WTC11 (cell line): Measurements from ENCODE around the gene TMC4. TPM values are rescaled to one million over a fixed set of nuclear protein-coding genes. Genes with fewer than 3 reads are reported as not detected.

Source experiments
- ATAC-seq: fragments of 200-7000 bp; cut with Tn5 transposase; 2 replicates; pipeline ENCODE4 v1.10.0; 2021; ENCODE audit warnings: mild to moderate bottlenecking, moderate library complexity
- CTCF ChIA-PET: fragments of 300-600 bp; sonication (Branson Sonifier 250); formaldehyde crosslinking; loops from one replicate; lab custom pipeline; 2021; ENCODE audit warnings: antibody characterized with exemption; lab: Charles Lee
- POLR2A ChIA-PET: fragments of 350-600 bp; sonication (Branson Sonifier 250); formaldehyde crosslinking; loops from one replicate; lab custom pipeline; 2021; ENCODE audit warnings: antibody characterized with exemption; lab: Charles Lee
- DNase-seq: peaks from one replicate; pipeline ENCODE4 v3.0.0; 2021; ENCODE audit warnings: low spot score
- H3K27ac Mint-ChIP-seq: 2 replicates; pipeline ENCODE4 v1.8.0; 2021; ENCODE audit warnings: mixed read lengths
- H3K27me3 Mint-ChIP-seq: 2 replicates; pipeline ENCODE4 v1.8.0; 2021; ENCODE audit warnings: low read depth, mild to moderate bottlenecking, moderate library complexity, mixed read lengths
- H3K36me3 Mint-ChIP-seq: 2 replicates; pipeline ENCODE4 v1.8.0; 2021; ENCODE audit warnings: mixed read lengths
- H3K4me1 Mint-ChIP-seq: 2 replicates; pipeline ENCODE4 v1.8.0; 2022; ENCODE audit warnings: mixed read lengths
- H3K4me3 Mint-ChIP-seq: 2 replicates; pipeline ENCODE4 v1.8.0; 2021; ENCODE audit warnings: mild to moderate bottlenecking, moderate library complexity, mixed read lengths
- H3K9me3 Mint-ChIP-seq: 2 replicates; pipeline ENCODE4 v1.8.0; 2021; ENCODE audit warnings: mixed read lengths
- EMX1 ChIP-seq: fragments of 250-450 bp; sonication (Bioruptor Pico); IDR thresholded peaks from 2 replicates; pipeline ENCODE4 v1.8.0; 2021; ENCODE audit warnings: mild to moderate bottlenecking
- HMGA2 ChIP-seq: fragments of 250-450 bp; sonication (Bioruptor Pico); IDR thresholded peaks from 2 replicates; pipeline ENCODE4 v1.4.0; 2021; ENCODE audit warnings: mild to moderate bottlenecking, moderate library complexity
- MYBL2 ChIP-seq: sonication (generic); formaldehyde crosslinking; IDR thresholded peaks from 2 replicates; pipeline ENCODE4 v1.8.1; 2023; ENCODE audit warnings: mild to moderate bottlenecking, moderate library complexity, missing genetic modification reagents
- NFE2L1 ChIP-seq: sonication (generic); formaldehyde crosslinking; IDR thresholded peaks from 2 replicates; pipeline ENCODE4 v1.8.1; 2023; ENCODE audit warnings: missing genetic modification reagents
- NFYB ChIP-seq: sonication (generic); formaldehyde crosslinking; conservative IDR thresholded peaks from 2 replicates; pipeline ENCODE4 v1.8.0; 2022; ENCODE audit warnings: low read depth, missing genetic modification reagents
- NR2C2 ChIP-seq: sonication (generic); formaldehyde crosslinking; IDR thresholded peaks from 2 replicates; pipeline ENCODE4 v1.8.0; 2022; ENCODE audit warnings: mild to moderate bottlenecking, missing genetic modification reagents
- NR3C1 ChIP-seq: sonication (generic); formaldehyde crosslinking; conservative IDR thresholded peaks from 2 replicates; pipeline ENCODE4 v1.8.1; 2023; ENCODE audit warnings: low read depth, mild to moderate bottlenecking, missing genetic modification reagents
- OVOL2 ChIP-seq: fragments of 250-450 bp; sonication (Bioruptor Pico); IDR thresholded peaks from 2 replicates; pipeline ENCODE4 v1.9.0; 2021; ENCODE audit warnings: mild to moderate bottlenecking, borderline replicate concordance
- SMAD4 ChIP-seq: sonication (generic); formaldehyde crosslinking; IDR thresholded peaks from 2 replicates; pipeline ENCODE4 v1.8.0; 2022; ENCODE audit warnings: mild to moderate bottlenecking, missing genetic modification reagents
- TEAD1 ChIP-seq: sonication (generic); formaldehyde crosslinking; IDR thresholded peaks from 2 replicates; pipeline ENCODE4 v1.8.0; 2022; ENCODE audit warnings: mild to moderate bottlenecking, missing genetic modification reagents
- ZNF138 ChIP-seq: sonication (generic); formaldehyde crosslinking; conservative IDR thresholded peaks from 2 replicates; pipeline ENCODE4 v1.8.1; 2022; ENCODE audit warnings: mild to moderate bottlenecking, moderate library complexity, missing genetic modification reagents
- ZNF263 ChIP-seq: sonication (generic); formaldehyde crosslinking; IDR thresholded peaks from 2 replicates; pipeline ENCODE4 v1.8.1; 2022; ENCODE audit warnings: low read depth, mild to moderate bottlenecking, moderate library complexity, missing genetic modification reagents
- ZNF423 ChIP-seq: fragments of 250-450 bp; sonication (Bioruptor Pico); IDR thresholded peaks from 2 replicates; pipeline ENCODE4 v2.1.2; 2022; ENCODE audit warnings: mild to moderate bottlenecking, moderate library complexity
- total RNA-seq: library from RNA; stranded (reverse); gene quantifications from 3 replicates; pipeline ENCODE4 v1.2.3, GENCODE V29; 2021
- TF ChIP-seq, protein P1 (sequence below): sonication (generic); formaldehyde crosslinking; IDR thresholded peaks from 2 replicates; pipeline ENCODE4 v1.8.1; 2022; ENCODE audit warnings: missing genetic modification reagents, borderline replicate concordance
- TF ChIP-seq, protein P2 (sequence below): fragments of 250-450 bp; sonication (Bioruptor Pico); IDR thresholded peaks from 2 replicates; pipeline ENCODE4 v1.8.0; 2021; ENCODE audit warnings: mild to moderate bottlenecking
- TF ChIP-seq, protein P3 (sequence below): sonication (generic); formaldehyde crosslinking; IDR thresholded peaks from 2 replicates; pipeline ENCODE4 v1.8.0; 2022; ENCODE audit warnings: mild to moderate bottlenecking, missing genetic modification reagents
- TF ChIP-seq, protein P4 (sequence below): fragments of 200-600 bp; IDR thresholded peaks from 2 replicates; pipeline ENCODE4 v1.8.0; 2022; ENCODE audit warnings: antibody characterized with exemption
- TF ChIP-seq, protein P5 (sequence below): sonication (generic); formaldehyde crosslinking; IDR thresholded peaks from 2 replicates; pipeline ENCODE4 v1.8.1; 2022; ENCODE audit warnings: low read depth, mild to moderate bottlenecking, moderate library complexity, missing genetic modification reagents, borderline replicate concordance
- TF ChIP-seq, protein P6 (sequence below): fragments of 250-450 bp; sonication (Bioruptor Pico); IDR thresholded peaks from 2 replicates; pipeline ENCODE4 v1.9.0; 2021; ENCODE audit warnings: moderate library complexity, mild to moderate bottlenecking, inconsistent platforms, borderline replicate concordance
- TF ChIP-seq, protein P7 (sequence below): sonication (generic); formaldehyde crosslinking; IDR thresholded peaks from 2 replicates; pipeline ENCODE4 v1.8.1; 2023; ENCODE audit warnings: mild to moderate bottlenecking, missing genetic modification reagents
- TF ChIP-seq, protein P8 (sequence below): sonication (generic); formaldehyde crosslinking; IDR thresholded peaks from 2 replicates; pipeline ENCODE4 v1.8.0; 2022; ENCODE audit warnings: mild to moderate bottlenecking, missing genetic modification reagents
- TF ChIP-seq, protein P9 (sequence below): sonication (generic); formaldehyde crosslinking; IDR thresholded peaks from 2 replicates; pipeline ENCODE4 v1.8.1; 2022; ENCODE audit warnings: low read depth, missing genetic modification reagents, borderline replicate concordance

Gene TMC4
- total RNA-seq, 1 experiment from 2014 or later, result 9.3 TPM

DNA sequence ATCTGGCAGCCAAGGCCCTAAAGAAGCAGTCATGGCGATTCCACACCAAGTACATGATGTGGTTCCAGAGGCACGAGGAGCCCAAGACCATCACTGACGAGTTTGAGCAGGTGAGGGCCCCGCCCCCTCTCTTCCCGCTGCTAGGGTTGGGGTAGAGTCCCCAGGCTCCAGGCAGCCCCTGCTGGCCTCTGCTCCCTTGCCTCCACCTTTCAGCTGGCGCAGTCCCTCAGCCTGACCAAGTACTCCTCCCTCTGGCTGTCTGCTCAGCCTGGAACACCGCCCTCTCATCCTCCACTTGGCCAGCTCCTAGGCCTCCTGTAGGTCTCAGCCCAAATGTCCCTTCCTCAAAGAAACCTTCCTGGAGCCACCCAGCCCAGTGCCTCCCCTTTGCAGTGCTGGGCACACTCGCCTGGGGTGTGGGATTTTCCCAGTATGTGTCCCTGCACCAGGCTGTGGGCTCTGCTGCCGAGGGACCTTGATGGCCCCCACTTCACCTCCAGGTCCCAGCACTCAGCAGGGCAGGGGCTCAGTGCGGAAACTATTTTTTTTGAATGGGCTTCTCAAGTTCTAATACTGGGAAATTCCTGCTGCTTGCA is 19.1 kb downstream of the TMC4 start (continued):
- TF ChIP-seq ZNF263 (CRISPR knock-in tag) (no peak), SMAD4 (CRISPR knock-in tag) (no peak), HMGA2 (no peak)
- TF ChIP-seq, protein P1, sequence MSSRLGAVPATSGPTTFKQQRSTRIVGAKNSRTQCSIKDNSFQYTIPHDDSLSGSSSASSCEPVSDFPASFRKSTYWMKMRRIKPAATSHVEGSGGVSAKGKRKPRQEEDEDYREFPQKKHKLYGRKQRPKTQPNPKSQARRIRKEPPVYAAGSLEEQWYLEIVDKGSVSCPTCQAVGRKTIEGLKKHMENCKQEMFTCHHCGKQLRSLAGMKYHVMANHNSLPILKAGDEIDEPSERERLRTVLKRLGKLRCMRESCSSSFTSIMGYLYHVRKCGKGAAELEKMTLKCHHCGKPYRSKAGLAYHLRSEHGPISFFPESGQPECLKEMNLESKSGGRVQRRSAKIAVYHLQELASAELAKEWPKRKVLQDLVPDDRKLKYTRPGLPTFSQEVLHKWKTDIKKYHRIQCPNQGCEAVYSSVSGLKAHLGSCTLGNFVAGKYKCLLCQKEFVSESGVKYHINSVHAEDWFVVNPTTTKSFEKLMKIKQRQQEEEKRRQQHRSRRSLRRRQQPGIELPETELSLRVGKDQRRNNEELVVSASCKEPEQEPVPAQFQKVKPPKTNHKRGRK (CRISPR knock-in tag), result no peak

DNA sequence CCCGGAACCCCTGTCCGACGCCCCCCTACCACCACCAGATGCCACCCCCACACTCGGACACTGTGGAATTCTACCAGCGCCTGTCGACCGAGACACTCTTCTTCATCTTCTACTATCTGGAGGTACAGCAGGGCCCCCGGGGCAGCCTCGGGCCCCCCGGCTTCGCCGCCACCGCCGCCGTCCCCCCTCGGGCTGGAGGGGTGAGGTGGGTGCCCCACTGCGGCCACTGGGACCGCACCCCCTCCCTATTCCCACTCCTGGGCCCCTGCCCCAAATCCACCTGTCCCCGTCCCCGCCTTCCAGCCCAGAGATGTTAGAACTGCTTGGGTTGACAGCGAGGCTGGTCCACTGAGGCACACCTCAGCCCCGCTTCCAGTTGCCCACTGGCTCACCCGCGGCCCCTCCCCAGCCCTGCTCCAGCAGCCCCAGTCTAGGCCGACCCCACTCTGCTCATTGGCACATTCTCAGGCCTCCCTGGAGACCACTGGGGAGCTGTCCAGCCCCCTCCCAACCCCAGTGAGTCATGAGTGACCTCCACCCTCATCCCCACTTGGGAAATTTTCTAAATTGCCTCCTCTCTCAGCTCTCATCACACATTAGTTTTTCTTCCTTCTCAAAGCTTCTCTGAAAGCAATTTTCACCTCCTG is 20.0 kb downstream of the TMC4 start:
- Mint-ChIP-seq H3K27me3 (no peaks in the 10 kb centered on the region), H3K27ac (no peak overlapping the region), H3K36me3 (peaks cover 66% of the 10 kb centered on the region), H3K4me3 (no peak overlapping the region), H3K4me1 (no peaks in the 10 kb centered on the region), H3K9me3 (no peaks in the 10 kb centered on the region)
- ChIA-PET POLR2A (no interaction called here), CTCF (no interaction called here)
- ATAC-seq (no peak), DNase-seq (no peak)
- no peak for TF ChIP-seq NFYB (CRISPR knock-in tag)
- TF ChIP-seq, protein P2, sequence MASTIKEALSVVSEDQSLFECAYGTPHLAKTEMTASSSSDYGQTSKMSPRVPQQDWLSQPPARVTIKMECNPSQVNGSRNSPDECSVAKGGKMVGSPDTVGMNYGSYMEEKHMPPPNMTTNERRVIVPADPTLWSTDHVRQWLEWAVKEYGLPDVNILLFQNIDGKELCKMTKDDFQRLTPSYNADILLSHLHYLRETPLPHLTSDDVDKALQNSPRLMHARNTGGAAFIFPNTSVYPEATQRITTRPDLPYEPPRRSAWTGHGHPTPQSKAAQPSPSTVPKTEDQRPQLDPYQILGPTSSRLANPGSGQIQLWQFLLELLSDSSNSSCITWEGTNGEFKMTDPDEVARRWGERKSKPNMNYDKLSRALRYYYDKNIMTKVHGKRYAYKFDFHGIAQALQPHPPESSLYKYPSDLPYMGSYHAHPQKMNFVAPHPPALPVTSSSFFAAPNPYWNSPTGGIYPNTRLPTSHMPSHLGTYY (CRISPR knock-in tag), result no peak
- TF ChIP-seq, protein P3, sequence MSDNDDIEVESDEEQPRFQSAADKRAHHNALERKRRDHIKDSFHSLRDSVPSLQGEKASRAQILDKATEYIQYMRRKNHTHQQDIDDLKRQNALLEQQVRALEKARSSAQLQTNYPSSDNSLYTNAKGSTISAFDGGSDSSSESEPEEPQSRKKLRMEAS (CRISPR knock-in tag), result no peak
- TF ChIP-seq, protein P4, sequence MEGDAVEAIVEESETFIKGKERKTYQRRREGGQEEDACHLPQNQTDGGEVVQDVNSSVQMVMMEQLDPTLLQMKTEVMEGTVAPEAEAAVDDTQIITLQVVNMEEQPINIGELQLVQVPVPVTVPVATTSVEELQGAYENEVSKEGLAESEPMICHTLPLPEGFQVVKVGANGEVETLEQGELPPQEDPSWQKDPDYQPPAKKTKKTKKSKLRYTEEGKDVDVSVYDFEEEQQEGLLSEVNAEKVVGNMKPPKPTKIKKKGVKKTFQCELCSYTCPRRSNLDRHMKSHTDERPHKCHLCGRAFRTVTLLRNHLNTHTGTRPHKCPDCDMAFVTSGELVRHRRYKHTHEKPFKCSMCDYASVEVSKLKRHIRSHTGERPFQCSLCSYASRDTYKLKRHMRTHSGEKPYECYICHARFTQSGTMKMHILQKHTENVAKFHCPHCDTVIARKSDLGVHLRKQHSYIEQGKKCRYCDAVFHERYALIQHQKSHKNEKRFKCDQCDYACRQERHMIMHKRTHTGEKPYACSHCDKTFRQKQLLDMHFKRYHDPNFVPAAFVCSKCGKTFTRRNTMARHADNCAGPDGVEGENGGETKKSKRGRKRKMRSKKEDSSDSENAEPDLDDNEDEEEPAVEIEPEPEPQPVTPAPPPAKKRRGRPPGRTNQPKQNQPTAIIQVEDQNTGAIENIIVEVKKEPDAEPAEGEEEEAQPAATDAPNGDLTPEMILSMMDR, result no peak
- no peak for TF ChIP-seq SMAD4 (CRISPR knock-in tag)
- TF ChIP-seq, protein P5, sequence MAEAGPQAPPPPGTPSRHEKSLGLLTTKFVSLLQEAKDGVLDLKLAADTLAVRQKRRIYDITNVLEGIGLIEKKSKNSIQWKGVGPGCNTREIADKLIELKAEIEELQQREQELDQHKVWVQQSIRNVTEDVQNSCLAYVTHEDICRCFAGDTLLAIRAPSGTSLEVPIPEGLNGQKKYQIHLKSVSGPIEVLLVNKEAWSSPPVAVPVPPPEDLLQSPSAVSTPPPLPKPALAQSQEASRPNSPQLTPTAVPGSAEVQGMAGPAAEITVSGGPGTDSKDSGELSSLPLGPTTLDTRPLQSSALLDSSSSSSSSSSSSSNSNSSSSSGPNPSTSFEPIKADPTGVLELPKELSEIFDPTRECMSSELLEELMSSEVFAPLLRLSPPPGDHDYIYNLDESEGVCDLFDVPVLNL (CRISPR knock-in tag), result no peak
- TF ChIP-seq, protein P6, sequence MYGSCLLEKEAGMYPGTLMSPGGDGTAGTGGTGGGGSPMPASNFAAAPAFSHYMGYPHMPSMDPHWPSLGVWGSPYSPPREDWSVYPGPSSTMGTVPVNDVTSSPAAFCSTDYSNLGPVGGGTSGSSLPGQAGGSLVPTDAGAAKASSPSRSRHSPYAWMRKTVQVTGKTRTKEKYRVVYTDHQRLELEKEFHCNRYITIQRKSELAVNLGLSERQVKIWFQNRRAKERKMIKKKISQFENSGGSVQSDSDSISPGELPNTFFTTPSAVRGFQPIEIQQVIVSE (CRISPR knock-in tag), result no peak
- no peak for TF ChIP-seq ZNF138 (CRISPR knock-in tag)
- TF ChIP-seq MYBL2 (CRISPR knock-in tag), result no peak

DNA sequence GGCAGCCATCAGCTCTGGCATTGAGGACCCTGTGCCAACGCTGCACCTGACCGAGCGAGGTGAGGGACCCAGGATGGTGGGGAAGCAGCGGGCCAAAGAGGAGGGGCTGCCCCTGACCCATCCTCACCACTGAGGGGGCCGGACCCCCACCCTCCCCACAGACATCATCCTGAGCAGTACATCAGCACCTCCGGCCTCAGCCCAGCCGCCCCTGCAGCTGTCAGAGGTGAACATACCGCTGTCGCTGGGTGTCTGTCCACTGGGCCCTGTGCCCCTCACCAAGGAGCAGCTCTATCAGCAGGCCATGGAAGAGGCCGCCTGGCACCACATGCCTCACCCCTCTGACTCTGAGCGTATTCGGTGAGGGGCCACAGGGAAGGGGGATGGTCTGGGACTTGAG is 20.7 kb downstream of the TMC4 start:
- peaks cover 72% of the 10 kb centered on the region for H3K36me3 Mint-ChIP-seq
- no peaks in the 10 kb centered on the region for H3K27me3 Mint-ChIP-seq
- ATAC-seq, result no peak
- no peak for DNase-seq
- H3K4me3 Mint-ChIP-seq, result no peak overlapping the region
- H3K4me1 Mint-ChIP-seq, result no peaks in the 10 kb centered on the region
- H3K9me3 Mint-ChIP-seq, result no peaks in the 10 kb centered on the region
- ChIA-PET CTCF (no interaction called here), POLR2A (no interaction called here)
- no peak overlapping the region for H3K27ac Mint-ChIP-seq
- TF ChIP-seq TEAD1 (CRISPR knock-in tag), result no peak
- TF ChIP-seq, protein P7, sequence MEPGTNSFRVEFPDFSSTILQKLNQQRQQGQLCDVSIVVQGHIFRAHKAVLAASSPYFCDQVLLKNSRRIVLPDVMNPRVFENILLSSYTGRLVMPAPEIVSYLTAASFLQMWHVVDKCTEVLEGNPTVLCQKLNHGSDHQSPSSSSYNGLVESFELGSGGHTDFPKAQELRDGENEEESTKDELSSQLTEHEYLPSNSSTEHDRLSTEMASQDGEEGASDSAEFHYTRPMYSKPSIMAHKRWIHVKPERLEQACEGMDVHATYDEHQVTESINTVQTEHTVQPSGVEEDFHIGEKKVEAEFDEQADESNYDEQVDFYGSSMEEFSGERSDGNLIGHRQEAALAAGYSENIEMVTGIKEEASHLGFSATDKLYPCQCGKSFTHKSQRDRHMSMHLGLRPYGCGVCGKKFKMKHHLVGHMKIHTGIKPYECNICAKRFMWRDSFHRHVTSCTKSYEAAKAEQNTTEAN (CRISPR knock-in tag), result no peak
- no peak for TF ChIP-seq NR3C1 (CRISPR knock-in tag)
- TF ChIP-seq NR2C2, result no peak
- no peak for TF ChIP-seq EMX1
- no peak for TF ChIP-seq OVOL2 (CRISPR knock-in tag)
- no peak for TF ChIP-seq NFE2L1 (CRISPR knock-in tag)
- TF ChIP-seq, protein P8, sequence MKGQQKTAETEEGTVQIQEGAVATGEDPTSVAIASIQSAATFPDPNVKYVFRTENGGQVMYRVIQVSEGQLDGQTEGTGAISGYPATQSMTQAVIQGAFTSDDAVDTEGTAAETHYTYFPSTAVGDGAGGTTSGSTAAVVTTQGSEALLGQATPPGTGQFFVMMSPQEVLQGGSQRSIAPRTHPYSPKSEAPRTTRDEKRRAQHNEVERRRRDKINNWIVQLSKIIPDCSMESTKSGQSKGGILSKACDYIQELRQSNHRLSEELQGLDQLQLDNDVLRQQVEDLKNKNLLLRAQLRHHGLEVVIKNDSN (CRISPR knock-in tag), result no peak
- TF ChIP-seq, protein P3 (CRISPR knock-in tag), result no peak
- TF ChIP-seq NFYB (CRISPR knock-in tag), result no peak
- TF ChIP-seq, protein P9, sequence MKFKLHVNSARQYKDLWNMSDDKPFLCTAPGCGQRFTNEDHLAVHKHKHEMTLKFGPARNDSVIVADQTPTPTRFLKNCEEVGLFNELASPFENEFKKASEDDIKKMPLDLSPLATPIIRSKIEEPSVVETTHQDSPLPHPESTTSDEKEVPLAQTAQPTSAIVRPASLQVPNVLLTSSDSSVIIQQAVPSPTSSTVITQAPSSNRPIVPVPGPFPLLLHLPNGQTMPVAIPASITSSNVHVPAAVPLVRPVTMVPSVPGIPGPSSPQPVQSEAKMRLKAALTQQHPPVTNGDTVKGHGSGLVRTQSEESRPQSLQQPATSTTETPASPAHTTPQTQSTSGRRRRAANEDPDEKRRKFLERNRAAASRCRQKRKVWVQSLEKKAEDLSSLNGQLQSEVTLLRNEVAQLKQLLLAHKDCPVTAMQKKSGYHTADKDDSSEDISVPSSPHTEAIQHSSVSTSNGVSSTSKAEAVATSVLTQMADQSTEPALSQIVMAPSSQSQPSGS (CRISPR knock-in tag), result no peak
- TF ChIP-seq ZNF423 (CRISPR knock-in tag), result no peak
